NCI-H187 (cell line): ENCODE data around the gene CCDC102A.

Source experiments
- DNase-seq, 2 experiments: peaks; one replicate each; lab custom pipeline; 2025; lab: John Stamatoyannopoulos, UW

Gene CCDC102A

GRCh38 chr16:57462209-57462977, 74.0 kb downstream of the CCDC102A start, which contains the start of gene POLR2C:
TSS of gene POLR2C (plus strand) at chr16:57462679. CDS start at chr16:57462725, 46 bp downstream.
- peak; percentile 29 to 62 for DNase-seq
